RWPE2 (cell line): ENCODE measurements around the gene OSCP1.

ENCODE experiments used
- ATAC-seq: fragments of 200-7000 bp; cut with Tn5 transposase; 3 replicates; pipeline ENCODE4 v1.9.1; 2021; ENCODE audit warnings: low read depth
- DNase-seq: peaks from one replicate; pipeline ENCODE4 v3.0.0-alpha.2; 2020; ENCODE audit warnings: low spot score
- H3K27ac ChIP-seq: fragments of 450-650 bp; 2 replicates; pipeline ENCODE4 v1.5.1; 2017; ENCODE audit warnings: mild to moderate bottlenecking; ENCODE audit not compliant: poor library complexity, severe bottlenecking
- H3K27me3 ChIP-seq: fragments of 250-450 bp; sonication (Bioruptor Pico); 2 replicates; pipeline ENCODE4 v1.5.1; 2021; ENCODE audit warnings: mild to moderate bottlenecking, moderate library complexity; ENCODE audit not compliant: insufficient read depth, poor library complexity, severe bottlenecking
- H3K36me3 ChIP-seq: fragments of 250-450 bp; sonication (Bioruptor Pico); 2 replicates; pipeline ENCODE4 v1.5.1; 2020; ENCODE audit warnings: low read depth, mild to moderate bottlenecking, moderate library complexity
- H3K4me1 ChIP-seq: fragments of 250-450 bp; sonication (Bioruptor Pico); 2 replicates; pipeline ENCODE4 v1.5.1; 2021; ENCODE audit warnings: mild to moderate bottlenecking, moderate library complexity; ENCODE audit not compliant: insufficient read depth, poor library complexity, severe bottlenecking
- H3K4me3 ChIP-seq: fragments of 250-450 bp; sonication (Bioruptor Pico); 2 replicates; pipeline ENCODE4 v1.5.1; 2021; ENCODE audit warnings: mild to moderate bottlenecking, moderate library complexity; ENCODE audit not compliant: severe bottlenecking
- H3K9me3 ChIP-seq: fragments of 250-450 bp; sonication (Bioruptor Pico); 2 replicates; pipeline ENCODE4 v1.5.1; 2021; ENCODE audit warnings: mild to moderate bottlenecking, moderate library complexity; ENCODE audit not compliant: severe bottlenecking
- TF ChIP-seq, protein P1 (sequence below): fragments of 450-650 bp; IDR thresholded peaks from one replicate; pipeline ENCODE4 v1.5.1; 2017; ENCODE audit warnings: mild to moderate bottlenecking, moderate library complexity; ENCODE audit not compliant: poor library complexity, severe bottlenecking

Gene OSCP1

DNA sequence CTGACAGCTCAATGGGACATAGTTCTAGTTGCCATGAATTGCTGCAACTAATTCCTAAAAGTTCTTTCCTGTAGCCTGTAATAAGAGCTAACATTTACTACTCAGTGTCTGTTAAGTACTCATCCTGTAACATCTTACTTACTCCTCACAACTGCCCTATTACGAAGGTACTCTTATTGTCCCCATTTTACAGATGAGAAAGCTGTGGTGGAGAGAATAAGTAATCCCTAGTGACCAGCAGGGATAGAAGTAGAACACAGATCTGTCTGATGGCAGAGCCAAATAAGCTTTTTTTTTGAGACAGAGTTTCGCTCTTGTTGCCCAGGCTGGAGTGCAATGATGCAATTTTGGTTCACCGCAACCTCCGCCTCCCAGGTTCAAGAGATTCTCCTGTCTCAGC, 67.6 kb downstream of the OSCP1 start:
- Histone ChIP-seq H3K27ac (no peak overlapping the region), H3K9me3 (no peaks in the 10 kb centered on the region), H3K4me3 (no peak overlapping the region), H3K27me3 (no peaks in the 10 kb centered on the region), H3K36me3 (0 out of 2 replicates have a peak, but pooled peaks cover 4% of the 10 kb centered on the region), H3K4me1 (peaks cover 10% of the 10 kb centered on the region)
- no peak for DNase-seq
- ATAC-seq = no peak
- TF ChIP-seq, protein P1, sequence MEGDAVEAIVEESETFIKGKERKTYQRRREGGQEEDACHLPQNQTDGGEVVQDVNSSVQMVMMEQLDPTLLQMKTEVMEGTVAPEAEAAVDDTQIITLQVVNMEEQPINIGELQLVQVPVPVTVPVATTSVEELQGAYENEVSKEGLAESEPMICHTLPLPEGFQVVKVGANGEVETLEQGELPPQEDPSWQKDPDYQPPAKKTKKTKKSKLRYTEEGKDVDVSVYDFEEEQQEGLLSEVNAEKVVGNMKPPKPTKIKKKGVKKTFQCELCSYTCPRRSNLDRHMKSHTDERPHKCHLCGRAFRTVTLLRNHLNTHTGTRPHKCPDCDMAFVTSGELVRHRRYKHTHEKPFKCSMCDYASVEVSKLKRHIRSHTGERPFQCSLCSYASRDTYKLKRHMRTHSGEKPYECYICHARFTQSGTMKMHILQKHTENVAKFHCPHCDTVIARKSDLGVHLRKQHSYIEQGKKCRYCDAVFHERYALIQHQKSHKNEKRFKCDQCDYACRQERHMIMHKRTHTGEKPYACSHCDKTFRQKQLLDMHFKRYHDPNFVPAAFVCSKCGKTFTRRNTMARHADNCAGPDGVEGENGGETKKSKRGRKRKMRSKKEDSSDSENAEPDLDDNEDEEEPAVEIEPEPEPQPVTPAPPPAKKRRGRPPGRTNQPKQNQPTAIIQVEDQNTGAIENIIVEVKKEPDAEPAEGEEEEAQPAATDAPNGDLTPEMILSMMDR = no peak

DNA sequence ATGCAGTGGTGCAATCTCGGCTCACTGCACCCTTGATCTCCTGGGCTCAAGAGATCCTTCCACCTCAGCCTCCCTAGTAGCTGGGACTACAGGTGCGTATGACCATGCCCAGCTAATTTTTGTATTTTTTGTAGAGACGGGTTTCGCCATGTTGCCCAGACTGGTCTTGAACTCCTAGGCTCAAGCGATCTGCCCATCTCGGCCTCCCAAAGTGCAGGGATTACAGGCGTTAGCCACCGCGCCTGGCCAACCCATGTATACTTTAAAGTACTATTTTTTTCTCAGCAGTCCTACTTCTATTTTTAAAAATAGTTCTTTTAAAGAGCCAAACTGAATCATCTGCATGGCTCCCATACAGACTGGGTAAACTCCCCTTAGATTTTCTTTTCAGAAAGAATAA, 68.0 kb downstream of the OSCP1 start:
- no peak for ATAC-seq
- Histone ChIP-seq H3K27ac (no peak overlapping the region), H3K9me3 (no peaks in the 10 kb centered on the region), H3K4me1 (peaks cover 6% of the 10 kb centered on the region), H3K4me3 (no peak overlapping the region), H3K27me3 (no peaks in the 10 kb centered on the region), H3K36me3 (0 out of 2 replicates have a peak, but pooled peaks cover 4% of the 10 kb centered on the region)
- DNase-seq = no peak
- TF ChIP-seq, protein P1 = no peak

DNA sequence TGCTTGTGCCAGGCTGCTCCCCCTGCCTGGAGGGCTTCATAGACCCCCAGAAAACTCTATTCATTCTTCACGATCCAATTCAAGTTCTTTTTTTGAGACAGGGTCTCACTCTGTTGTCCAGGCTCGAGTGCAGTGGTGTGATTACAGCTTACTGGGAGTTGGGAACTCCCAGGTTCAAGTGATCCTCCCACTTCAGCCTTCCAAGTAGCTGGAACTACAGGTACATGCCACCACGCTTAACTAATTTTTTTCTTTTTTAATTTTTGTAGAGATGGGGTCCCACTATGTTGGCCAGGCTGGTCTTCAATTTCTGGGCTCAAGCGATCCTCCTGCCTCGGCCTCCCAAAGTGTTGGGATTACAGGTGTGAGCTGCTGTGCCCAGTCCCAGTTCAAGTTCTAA, 68.8 kb downstream of the OSCP1 start:
- Histone ChIP-seq H3K4me3 (no peak overlapping the region), H3K27me3 (no peaks in the 10 kb centered on the region), H3K27ac (no peak overlapping the region), H3K4me1 (no peaks in the 10 kb centered on the region), H3K36me3 (0 out of 2 replicates have a peak, but pooled peaks cover 4% of the 10 kb centered on the region), H3K9me3 (no peaks in the 10 kb centered on the region)
- DNase-seq (no peak), ATAC-seq (no peak)
- TF ChIP-seq, protein P1 = no peak

DNA sequence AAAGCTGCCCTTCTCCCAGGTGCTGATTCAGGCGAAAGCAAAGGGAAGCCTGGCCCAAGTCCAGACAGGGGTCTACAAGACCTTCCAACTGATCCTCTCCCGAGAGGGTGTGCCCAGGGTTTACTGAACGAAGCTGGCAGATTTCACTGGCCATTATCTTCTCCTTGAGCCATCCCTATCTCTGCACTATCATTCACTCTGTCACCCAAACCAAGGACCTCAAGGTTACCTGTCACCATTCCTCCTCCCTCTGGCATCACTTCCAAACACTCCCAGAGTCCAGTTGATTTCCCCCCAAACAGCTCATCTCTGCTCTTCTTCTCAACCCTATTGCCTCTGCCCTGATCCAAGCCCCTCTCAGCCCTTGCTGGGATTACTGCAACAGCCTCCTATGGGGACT, 69.5 kb downstream of the OSCP1 start:
- Histone ChIP-seq H3K36me3 (0 out of 2 replicates have a peak, but pooled peaks cover 4% of the 10 kb centered on the region), H3K4me1 (no peaks in the 10 kb centered on the region), H3K4me3 (no peak overlapping the region)

DNA sequence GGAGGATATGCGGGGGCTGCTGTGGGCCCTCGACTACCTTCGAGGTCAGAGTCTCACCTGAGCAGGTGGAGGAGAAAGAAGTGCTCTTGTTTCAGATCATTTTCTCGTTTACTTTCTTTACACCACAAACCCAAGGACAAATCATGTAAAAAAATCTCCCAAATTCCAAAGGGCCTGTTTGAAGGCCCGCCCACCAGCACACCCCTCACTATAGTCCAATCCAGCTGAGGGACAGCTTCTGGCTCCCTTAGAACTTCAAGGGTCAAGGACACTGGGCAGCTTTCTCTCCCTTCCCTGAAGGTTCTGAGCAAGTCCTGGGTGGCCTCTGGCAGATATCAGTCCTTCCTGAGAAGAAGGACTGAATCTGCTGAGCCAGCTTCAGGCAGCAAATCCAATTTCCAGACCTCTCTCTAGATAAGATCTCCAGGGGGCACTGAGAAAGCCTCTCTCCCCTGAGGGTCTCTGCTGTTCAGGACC, 70.1 kb downstream of the OSCP1 start:
- H3K36me3 ChIP-seq = 0 out of 2 replicates have a peak, but pooled peaks cover 4% of the 10 kb centered on the region
- TF ChIP-seq, protein P1 = no peak
- no peak overlapping the region for H3K27ac ChIP-seq
- ATAC-seq = no peak
- no peak overlapping the region for H3K4me3 ChIP-seq
- peaks cover under 1% of the 10 kb centered on the region for H3K4me1 ChIP-seq
- H3K27me3 ChIP-seq = no peaks in the 10 kb centered on the region
- no peaks in the 10 kb centered on the region for H3K9me3 ChIP-seq
- no peak for DNase-seq

More for the DNA sequence above, 69.5 kb downstream of the OSCP1 start:
- Histone ChIP-seq H3K27me3 (no peaks in the 10 kb centered on the region), H3K27ac (no peak overlapping the region), H3K9me3 (no peaks in the 10 kb centered on the region)
- TF ChIP-seq, protein P1 = no peak
- no peak for DNase-seq
- ATAC-seq = no peak
